ENCODE data around the gene CYB561.

Gene CYB561

GRCh38 chr17:63445954-63446752 is at the start of gene CYB561:
CYB561 (minus strand) TSS chr17:63446306; CDS start chr17:63437547, 8,759 bp downstream.
- Histone ChIP-seq H3K36me3 (ENCODE audit: control insufficient read depth, insufficient read depth, low read length) (no peaks in the 10 kb centered on the region), H3K9ac (ENCODE audit: low read length) (peak within 1 kb of the TSS; percentile 58), H3K4me1 (ENCODE audit: control insufficient read depth, insufficient read depth, low read length) (no peaks in the 10 kb centered on the region), H3K27ac (ENCODE audit: low read depth, low read length) (peak within 1 kb of the TSS; percentile 33), H3K4me3 (ENCODE audit: low read length) (peak within 1 kb of the TSS; percentile 72), H3K27me3 (ENCODE audit: control insufficient read depth, insufficient read depth, low read length) (no peaks in the 10 kb centered on the region)

- H3K4me3 ChIP-seq (ENCODE audit: low read length) = no peak overlapping the region
- no peaks in the 10 kb centered on the region for H3K4me1 ChIP-seq (ENCODE audit: control insufficient read depth, insufficient read depth, low read length)
- no peaks in the 10 kb centered on the region for H3K36me3 ChIP-seq (ENCODE audit: control insufficient read depth, insufficient read depth, low read length)
- no peaks in the 10 kb centered on the region for H3K27me3 ChIP-seq (ENCODE audit: control insufficient read depth, insufficient read depth, low read length)
- no peak overlapping the region for H3K27ac ChIP-seq (ENCODE audit: low read depth, low read length)
- no peak overlapping the region for H3K9ac ChIP-seq (ENCODE audit: low read length)
Measured at GRCh38 chr17:63495491-63495890, 49.4 kb upstream of the CYB561 start.

GRCh38 chr17:63494300-63494928 is 48.3 kb upstream of the CYB561 start:
- no peak overlapping the region for H3K27ac ChIP-seq (ENCODE audit: low read depth, low read length)
- H3K4me3 ChIP-seq (ENCODE audit: low read length) = no peak overlapping the region
- H3K9ac ChIP-seq (ENCODE audit: low read length) = no peak overlapping the region
- no peaks in the 10 kb centered on the region for H3K36me3 ChIP-seq (ENCODE audit: control insufficient read depth, insufficient read depth, low read length)
- H3K27me3 ChIP-seq (ENCODE audit: control insufficient read depth, insufficient read depth, low read length) = no peaks in the 10 kb centered on the region
- H3K4me1 ChIP-seq (ENCODE audit: control insufficient read depth, insufficient read depth, low read length) = no peaks in the 10 kb centered on the region

- Histone ChIP-seq H3K36me3 (ENCODE audit: control insufficient read depth, insufficient read depth, low read length) (no peaks in the 10 kb centered on the region), H3K4me1 (ENCODE audit: control insufficient read depth, insufficient read depth, low read length) (no peaks in the 10 kb centered on the region), H3K9ac (ENCODE audit: low read length) (no peak overlapping the region), H3K27ac (ENCODE audit: low read depth, low read length) (no peak overlapping the region), H3K4me3 (ENCODE audit: low read length) (no peak overlapping the region), H3K27me3 (ENCODE audit: control insufficient read depth, insufficient read depth, low read length) (no peaks in the 10 kb centered on the region)
Measured at GRCh38 chr17:63493411-63493810, 47.3 kb upstream of the CYB561 start.

DNA sequence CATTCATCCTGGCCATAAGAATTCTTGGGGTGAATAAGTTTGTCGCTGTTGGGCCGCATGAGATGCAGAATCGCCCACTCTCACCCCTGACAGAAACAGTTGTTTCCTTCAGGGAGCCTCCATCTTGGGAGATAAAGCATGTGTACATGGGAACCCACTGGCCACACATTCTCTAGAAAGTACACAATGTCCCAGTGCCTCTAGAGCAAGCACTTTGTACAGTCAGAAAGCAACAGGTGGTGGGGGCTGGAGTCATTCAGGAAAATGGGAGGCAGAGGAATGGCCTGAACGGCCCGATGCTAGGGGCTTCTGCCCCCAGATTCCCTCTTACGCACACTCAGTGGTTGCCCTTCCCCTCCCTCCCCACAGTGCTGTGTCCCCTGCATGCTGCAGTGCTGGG is 46.8 kb upstream of the CYB561 start:
- Histone ChIP-seq H3K27ac (ENCODE audit: low read depth, low read length) (no peak overlapping the region), H3K36me3 (ENCODE audit: control insufficient read depth, insufficient read depth, low read length) (no peaks in the 10 kb centered on the region), H3K27me3 (ENCODE audit: control insufficient read depth, insufficient read depth, low read length) (no peaks in the 10 kb centered on the region), H3K9ac (ENCODE audit: low read length) (no peak overlapping the region), H3K4me1 (ENCODE audit: control insufficient read depth, insufficient read depth, low read length) (no peaks in the 10 kb centered on the region), H3K4me3 (ENCODE audit: low read length) (no peak overlapping the region)

DNA sequence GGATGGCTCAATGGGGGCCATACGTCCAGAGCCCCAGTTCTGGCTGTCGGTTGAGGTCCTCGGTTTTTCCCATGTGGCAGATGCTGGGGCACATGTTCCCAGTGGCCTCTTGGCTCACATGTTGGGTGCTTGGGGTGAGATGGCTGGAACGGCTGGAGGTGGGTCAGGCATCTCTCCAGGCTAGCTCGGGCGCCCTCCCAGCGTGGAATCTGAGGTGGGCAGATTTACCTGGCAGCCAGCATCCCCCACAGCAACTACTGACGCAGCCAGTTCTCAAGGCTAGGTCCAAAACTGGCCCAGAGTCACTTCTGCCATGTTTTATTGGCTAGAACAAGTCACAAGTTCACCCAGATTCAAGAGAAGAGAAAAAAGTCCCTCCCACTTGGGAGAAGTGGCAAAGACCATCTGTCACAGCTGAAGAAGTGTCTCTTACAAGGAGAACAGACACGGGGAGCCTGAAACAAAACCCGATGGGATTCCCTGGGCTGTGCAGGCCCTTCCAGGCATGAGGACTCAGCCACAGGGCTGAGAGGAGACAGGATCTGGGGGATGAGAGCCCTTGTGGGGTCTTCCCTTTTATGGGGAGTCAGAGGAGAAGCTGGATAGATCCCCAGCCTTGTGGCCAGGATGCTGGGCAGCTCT is 46.0 kb upstream of the CYB561 start:
- H3K27ac ChIP-seq (ENCODE audit: low read depth, low read length) = no peak overlapping the region
- no peaks in the 10 kb centered on the region for H3K4me1 ChIP-seq (ENCODE audit: control insufficient read depth, insufficient read depth, low read length)
- no peak overlapping the region for H3K4me3 ChIP-seq (ENCODE audit: low read length)
- no peak overlapping the region for H3K9ac ChIP-seq (ENCODE audit: low read length)
- no peaks in the 10 kb centered on the region for H3K27me3 ChIP-seq (ENCODE audit: control insufficient read depth, insufficient read depth, low read length)
- no peaks in the 10 kb centered on the region for H3K36me3 ChIP-seq (ENCODE audit: control insufficient read depth, insufficient read depth, low read length)

DNA sequence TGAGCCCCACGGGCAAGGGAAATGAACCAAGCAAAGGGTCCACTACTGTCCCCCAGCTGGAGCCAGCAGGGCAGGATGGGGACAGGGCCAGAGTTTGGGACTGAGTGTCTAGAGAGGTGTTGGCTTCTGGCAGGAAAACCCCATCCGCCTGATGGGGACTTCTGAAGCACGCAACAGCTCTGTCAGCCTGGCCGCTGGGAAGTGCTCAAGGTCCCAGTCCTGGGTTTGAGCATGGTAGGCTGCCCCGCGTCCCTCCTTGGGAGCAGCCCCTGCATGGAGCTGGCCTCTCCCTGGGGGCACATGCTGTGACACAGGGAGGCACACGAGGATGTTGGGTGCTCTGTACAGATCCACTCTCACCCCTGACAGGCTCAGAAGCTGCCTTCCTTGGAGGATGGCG is 45.3 kb upstream of the CYB561 start:
- H3K9ac ChIP-seq (ENCODE audit: low read length) = no peak overlapping the region
- no peaks in the 10 kb centered on the region for H3K4me1 ChIP-seq (ENCODE audit: control insufficient read depth, insufficient read depth, low read length)
- H3K27ac ChIP-seq (ENCODE audit: low read depth, low read length) = no peak overlapping the region
- no peaks in the 10 kb centered on the region for H3K27me3 ChIP-seq (ENCODE audit: control insufficient read depth, insufficient read depth, low read length)
- no peak overlapping the region for H3K4me3 ChIP-seq (ENCODE audit: low read length)
- no peaks in the 10 kb centered on the region for H3K36me3 ChIP-seq (ENCODE audit: control insufficient read depth, insufficient read depth, low read length)

DNA sequence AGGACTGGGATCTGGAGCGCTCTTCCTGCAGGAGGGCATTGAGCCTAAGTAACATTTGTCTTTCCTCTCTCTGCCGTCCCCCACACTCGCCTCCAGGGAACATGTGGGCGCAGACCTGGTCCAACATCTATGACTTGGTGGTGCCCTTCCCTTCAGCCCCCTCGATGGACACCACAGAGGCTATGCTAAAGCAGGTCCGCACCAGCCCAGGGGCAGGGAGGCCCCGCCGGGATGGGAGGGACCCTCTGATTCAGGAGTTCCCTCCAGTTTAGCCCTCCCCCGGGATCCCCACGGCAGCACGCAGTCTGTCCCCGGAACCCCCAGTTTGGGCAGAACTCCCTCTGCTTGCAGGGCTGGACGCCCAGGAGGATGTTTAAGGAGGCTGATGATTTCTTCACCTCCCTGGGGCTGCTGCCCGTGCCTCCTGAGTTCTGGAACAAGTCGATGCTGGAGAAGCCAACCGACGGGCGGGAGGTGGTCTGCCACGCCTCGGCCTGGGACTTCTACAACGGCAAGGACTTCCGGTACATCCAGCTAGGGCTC is 44.8 kb upstream of the CYB561 start:
- Histone ChIP-seq H3K9ac (ENCODE audit: low read length) (no peak overlapping the region), H3K4me1 (ENCODE audit: control insufficient read depth, insufficient read depth, low read length) (no peaks in the 10 kb centered on the region), H3K36me3 (ENCODE audit: control insufficient read depth, insufficient read depth, low read length) (no peaks in the 10 kb centered on the region), H3K4me3 (ENCODE audit: low read length) (no peak overlapping the region), H3K27me3 (ENCODE audit: control insufficient read depth, insufficient read depth, low read length) (no peaks in the 10 kb centered on the region), H3K27ac (ENCODE audit: low read depth, low read length) (no peak overlapping the region)

DNA sequence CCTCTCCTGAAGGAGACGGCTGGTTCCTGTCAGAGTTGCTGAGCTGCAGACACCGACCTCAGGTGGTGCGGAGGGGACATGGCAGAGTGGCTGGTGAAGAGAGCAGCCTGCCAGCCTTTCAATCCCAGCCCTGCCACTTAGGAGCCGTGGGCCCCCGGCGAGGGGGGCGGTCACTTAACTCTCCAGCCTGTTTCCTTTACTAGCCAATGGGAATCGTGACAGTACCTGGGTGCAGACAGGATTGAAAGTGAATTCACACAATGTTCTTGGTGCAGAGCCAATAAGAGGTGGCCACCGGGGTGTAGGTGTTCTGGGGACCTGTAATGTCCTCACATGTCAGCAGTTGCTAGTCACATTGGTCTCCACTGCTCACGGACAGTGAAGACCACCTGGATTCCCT is 44.2 kb upstream of the CYB561 start:
- Histone ChIP-seq H3K27ac (ENCODE audit: low read depth, low read length) (no peak overlapping the region), H3K4me3 (ENCODE audit: low read length) (no peak overlapping the region), H3K36me3 (ENCODE audit: control insufficient read depth, insufficient read depth, low read length) (no peaks in the 10 kb centered on the region), H3K27me3 (ENCODE audit: control insufficient read depth, insufficient read depth, low read length) (no peaks in the 10 kb centered on the region), H3K9ac (ENCODE audit: low read length) (no peak overlapping the region), H3K4me1 (ENCODE audit: control insufficient read depth, insufficient read depth, low read length) (no peaks in the 10 kb centered on the region)

DNA sequence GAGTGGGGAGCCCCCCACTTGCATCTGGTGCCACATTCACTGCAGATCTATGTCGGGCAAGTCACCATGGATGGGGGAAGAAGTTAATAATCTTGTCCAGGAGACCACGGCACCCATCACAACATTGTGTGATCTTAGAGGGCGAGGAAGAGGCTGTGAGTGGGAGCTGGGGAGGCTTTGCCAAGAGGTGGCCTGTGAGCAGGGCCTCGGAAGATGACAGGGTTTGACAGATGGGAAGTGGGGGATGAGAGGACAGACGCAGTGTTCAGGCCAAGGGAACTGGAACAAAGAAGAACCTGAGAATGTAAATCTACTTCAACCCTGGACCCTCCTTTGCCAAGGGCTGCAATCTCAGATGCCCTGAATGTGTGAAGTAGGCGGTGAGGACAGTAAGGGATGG is 43.2 kb upstream of the CYB561 start:
- no peak overlapping the region for H3K27ac ChIP-seq (ENCODE audit: low read depth, low read length)
- no peaks in the 10 kb centered on the region for H3K4me1 ChIP-seq (ENCODE audit: control insufficient read depth, insufficient read depth, low read length)
- H3K27me3 ChIP-seq (ENCODE audit: control insufficient read depth, insufficient read depth, low read length) = no peaks in the 10 kb centered on the region
- H3K4me3 ChIP-seq (ENCODE audit: low read length) = no peak overlapping the region
- H3K9ac ChIP-seq (ENCODE audit: low read length) = no peak overlapping the region
- no peaks in the 10 kb centered on the region for H3K36me3 ChIP-seq (ENCODE audit: control insufficient read depth, insufficient read depth, low read length)

DNA sequence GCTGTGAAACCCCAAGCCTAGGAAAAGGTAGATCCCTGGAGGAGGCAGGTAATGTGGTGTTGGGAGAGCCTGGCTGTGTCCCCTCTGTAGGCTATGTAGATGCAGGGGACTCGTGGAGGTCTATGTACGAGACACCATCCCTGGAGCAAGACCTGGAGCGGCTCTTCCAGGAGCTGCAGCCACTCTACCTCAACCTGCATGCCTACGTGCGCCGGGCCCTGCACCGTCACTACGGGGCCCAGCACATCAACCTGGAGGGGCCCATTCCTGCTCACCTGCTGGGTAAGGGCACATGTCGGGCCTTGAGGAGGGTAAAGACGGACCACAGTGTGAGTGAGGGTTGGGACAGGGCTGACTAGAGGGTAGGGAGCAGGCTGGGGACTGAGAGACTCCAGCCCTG is 42.7 kb upstream of the CYB561 start:
- Histone ChIP-seq H3K9ac (ENCODE audit: low read length) (no peak overlapping the region), H3K36me3 (ENCODE audit: control insufficient read depth, insufficient read depth, low read length) (no peaks in the 10 kb centered on the region), H3K4me3 (ENCODE audit: low read length) (no peak overlapping the region), H3K4me1 (ENCODE audit: control insufficient read depth, insufficient read depth, low read length) (no peaks in the 10 kb centered on the region), H3K27ac (ENCODE audit: low read depth, low read length) (no peak overlapping the region), H3K27me3 (ENCODE audit: control insufficient read depth, insufficient read depth, low read length) (no peaks in the 10 kb centered on the region)

DNA sequence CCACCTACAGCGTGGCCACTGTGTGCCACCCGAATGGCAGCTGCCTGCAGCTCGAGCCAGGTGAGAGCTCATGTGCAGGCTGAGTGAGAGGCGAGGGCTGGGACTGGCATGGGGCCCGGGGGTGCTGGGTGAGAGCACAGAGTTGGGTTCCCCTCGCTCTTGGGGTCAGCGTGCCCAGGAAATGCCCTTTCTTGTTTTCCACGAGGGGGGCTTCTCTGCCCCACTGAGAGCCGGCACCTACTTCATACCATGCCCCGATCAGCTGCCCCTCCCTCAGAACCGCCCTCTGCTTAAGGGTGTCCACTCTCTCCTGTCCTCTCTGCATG is 40.9 kb upstream of the CYB561 start:
- no peaks in the 10 kb centered on the region for H3K27me3 ChIP-seq (ENCODE audit: control insufficient read depth, insufficient read depth, low read length)
- H3K4me1 ChIP-seq (ENCODE audit: control insufficient read depth, insufficient read depth, low read length) = no peaks in the 10 kb centered on the region
- no peak overlapping the region for H3K4me3 ChIP-seq (ENCODE audit: low read length)
- no peak overlapping the region for H3K27ac ChIP-seq (ENCODE audit: low read depth, low read length)
- no peak overlapping the region for H3K9ac ChIP-seq (ENCODE audit: low read length)
- no peaks in the 10 kb centered on the region for H3K36me3 ChIP-seq (ENCODE audit: control insufficient read depth, insufficient read depth, low read length)
